Upper lobe of left lung (tissue), 4 donors: ENCODE data around the gene PTPRN2.

Source experiments
- POLR2A ChIP-seq, 4 donors: fragments of 450-650 bp; IDR thresholded peaks; one replicate each; pipeline ENCODE4 v1.5.1; 2016 to 2017; ENCODE audit warnings: antibody characterized with exemption in 4 of 4, mild to moderate bottlenecking in 2 of 4
- POLR2AphosphoS5 ChIP-seq, 2 donors: sonication (generic); formaldehyde crosslinking; IDR thresholded peaks; one replicate each; pipeline ENCODE4 v1.5.1; 2017; ENCODE audit warnings: antibody characterized with exemption in 2 of 2
- TF ChIP-seq, protein P1 (sequence below), 6 experiments: fragments of 450-650 bp in 4 of 6; fragments of 200-600 bp in 2 of 6; sonication (generic) in 2 of 6; IDR thresholded peaks; one replicate each; pipeline ENCODE4 v1.5.1; 2016 to 2019; ENCODE audit warnings: antibody characterized with exemption in 6 of 6

DNA sequence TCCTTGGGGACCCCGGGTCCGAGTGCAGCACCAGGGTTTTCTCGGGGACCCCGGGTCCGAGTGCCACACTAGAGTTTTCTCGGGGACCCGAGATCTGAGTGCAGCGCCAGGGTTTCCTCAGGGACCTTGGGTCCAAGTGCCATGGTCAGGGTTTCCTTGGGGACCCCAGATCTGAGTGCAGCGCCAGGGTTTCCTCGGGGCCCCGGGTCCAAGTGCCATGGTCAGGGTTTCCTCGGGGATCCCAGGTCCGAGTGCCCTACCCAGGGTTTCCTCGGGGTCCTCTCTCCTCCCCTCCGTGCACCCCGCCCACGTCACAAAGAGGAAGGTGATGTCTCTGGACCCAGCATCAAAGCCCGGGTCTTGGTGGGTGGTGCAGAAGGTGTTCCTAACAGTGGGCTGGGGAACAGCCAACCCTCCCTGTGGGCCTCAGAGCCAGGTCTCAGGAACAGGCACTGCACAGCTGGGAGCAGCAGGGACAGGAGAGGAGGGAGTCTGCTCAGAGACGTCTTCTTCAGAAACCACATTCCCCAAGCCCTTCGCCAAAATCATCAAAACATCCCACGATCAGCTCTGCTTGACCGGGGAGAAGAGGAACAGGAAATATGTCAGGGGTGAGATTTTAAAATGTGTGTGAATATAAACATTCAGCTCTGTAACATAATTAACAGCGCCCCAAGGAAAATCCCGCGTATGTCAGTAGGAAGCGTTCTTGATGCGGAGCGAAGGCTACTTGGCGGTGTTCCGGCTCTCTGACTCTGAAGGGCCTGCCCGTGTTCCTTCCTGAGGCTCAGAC, 710.1 kb downstream of the PTPRN2 start:
- TF ChIP-seq POLR2A (IDR thresholded peaks at IDR 0.05) (no peak), POLR2AphosphoS5 (IDR thresholded peaks at IDR 0.05) (no peak)
- TF ChIP-seq, protein P1, sequence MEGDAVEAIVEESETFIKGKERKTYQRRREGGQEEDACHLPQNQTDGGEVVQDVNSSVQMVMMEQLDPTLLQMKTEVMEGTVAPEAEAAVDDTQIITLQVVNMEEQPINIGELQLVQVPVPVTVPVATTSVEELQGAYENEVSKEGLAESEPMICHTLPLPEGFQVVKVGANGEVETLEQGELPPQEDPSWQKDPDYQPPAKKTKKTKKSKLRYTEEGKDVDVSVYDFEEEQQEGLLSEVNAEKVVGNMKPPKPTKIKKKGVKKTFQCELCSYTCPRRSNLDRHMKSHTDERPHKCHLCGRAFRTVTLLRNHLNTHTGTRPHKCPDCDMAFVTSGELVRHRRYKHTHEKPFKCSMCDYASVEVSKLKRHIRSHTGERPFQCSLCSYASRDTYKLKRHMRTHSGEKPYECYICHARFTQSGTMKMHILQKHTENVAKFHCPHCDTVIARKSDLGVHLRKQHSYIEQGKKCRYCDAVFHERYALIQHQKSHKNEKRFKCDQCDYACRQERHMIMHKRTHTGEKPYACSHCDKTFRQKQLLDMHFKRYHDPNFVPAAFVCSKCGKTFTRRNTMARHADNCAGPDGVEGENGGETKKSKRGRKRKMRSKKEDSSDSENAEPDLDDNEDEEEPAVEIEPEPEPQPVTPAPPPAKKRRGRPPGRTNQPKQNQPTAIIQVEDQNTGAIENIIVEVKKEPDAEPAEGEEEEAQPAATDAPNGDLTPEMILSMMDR (IDR thresholded peaks at IDR 0.05) = no peak
